ENCODE measurements around the gene NDUFS8. TPM values are rescaled to one million over a fixed set of nuclear protein-coding genes. Genes with fewer than 3 reads are reported as not detected.
A peak's percentile ranks its signal among the peaks of the same experiment; 100 is the strongest.

The NDUFS8 gene
- total and polyA plus RNA-seq, 2 of the 13 experiments (the other 11 are each of a cell fraction or from before 2014, with no cell fraction given): 96.7 to 158 TPM

DNA sequence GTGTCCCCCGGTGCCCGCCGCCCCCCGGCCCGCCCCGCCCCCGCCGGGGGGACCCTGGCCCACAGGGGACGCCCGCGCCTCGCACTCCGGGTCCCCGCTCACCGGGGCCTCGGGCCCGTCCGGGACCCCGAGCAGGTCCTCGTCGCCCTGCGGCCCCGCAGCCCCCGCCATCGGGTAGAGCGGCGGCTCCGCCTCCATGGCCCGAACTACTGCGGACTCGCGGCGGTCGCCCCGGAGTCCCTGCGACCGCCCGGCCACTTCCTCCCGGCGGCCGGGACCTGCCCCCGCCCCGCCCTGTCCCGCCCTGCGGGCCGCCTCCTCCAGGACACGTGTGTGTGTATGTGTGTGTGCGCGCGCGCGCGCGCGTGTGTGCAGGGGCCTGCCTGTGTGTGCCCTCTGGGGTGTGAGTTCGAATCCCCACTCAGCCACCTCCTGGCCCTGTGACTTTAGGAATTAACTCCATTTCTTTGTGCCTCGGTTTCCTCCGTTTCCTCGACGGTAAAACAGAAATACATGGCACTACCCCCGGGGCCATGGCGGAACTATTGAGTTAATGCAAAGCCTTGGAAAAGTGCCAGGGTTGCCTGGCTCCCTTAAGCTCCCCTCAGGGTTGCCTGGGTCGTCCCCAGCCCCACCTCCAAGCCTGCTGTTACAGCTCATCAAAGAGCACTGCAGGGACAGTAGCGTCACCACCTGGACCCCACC, 26.5 kb upstream of the NDUFS8 start, which contains the start of gene UNC93B1 (continued):
- TF ChIP-seq, protein P1, sequence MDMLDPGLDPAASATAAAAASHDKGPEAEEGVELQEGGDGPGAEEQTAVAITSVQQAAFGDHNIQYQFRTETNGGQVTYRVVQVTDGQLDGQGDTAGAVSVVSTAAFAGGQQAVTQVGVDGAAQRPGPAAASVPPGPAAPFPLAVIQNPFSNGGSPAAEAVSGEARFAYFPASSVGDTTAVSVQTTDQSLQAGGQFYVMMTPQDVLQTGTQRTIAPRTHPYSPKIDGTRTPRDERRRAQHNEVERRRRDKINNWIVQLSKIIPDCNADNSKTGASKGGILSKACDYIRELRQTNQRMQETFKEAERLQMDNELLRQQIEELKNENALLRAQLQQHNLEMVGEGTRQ (IDR thresholded peaks at IDR 0.05; ENCODE audit: low read depth, low read length): no peak
- TF ChIP-seq, protein P1 (CRISPR knock-in tag; IDR thresholded peaks at IDR 0.05; ENCODE audit: borderline replicate concordance): no peak
- TF ChIP-seq ZNF468 (CRISPR knock-in tag; IDR thresholded peaks at IDR 0.05): no peak
- TF ChIP-seq KLF11 (CRISPR knock-in tag; IDR thresholded peaks at IDR 0.05): no peak
- TF ChIP-seq SRY (CRISPR knock-in tag; IDR thresholded peaks at IDR 0.05): no peak
- TF ChIP-seq, protein P2, sequence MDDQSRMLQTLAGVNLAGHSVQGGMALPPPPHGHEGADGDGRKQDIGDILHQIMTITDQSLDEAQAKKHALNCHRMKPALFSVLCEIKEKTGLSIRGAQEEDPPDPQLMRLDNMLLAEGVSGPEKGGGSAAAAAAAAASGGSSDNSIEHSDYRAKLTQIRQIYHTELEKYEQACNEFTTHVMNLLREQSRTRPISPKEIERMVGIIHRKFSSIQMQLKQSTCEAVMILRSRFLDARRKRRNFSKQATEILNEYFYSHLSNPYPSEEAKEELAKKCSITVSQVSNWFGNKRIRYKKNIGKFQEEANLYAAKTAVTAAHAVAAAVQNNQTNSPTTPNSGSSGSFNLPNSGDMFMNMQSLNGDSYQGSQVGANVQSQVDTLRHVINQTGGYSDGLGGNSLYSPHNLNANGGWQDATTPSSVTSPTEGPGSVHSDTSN (CRISPR knock-in tag; IDR thresholded peaks at IDR 0.05; ENCODE audit: borderline replicate concordance): no peak
- TF ChIP-seq, protein P3, sequence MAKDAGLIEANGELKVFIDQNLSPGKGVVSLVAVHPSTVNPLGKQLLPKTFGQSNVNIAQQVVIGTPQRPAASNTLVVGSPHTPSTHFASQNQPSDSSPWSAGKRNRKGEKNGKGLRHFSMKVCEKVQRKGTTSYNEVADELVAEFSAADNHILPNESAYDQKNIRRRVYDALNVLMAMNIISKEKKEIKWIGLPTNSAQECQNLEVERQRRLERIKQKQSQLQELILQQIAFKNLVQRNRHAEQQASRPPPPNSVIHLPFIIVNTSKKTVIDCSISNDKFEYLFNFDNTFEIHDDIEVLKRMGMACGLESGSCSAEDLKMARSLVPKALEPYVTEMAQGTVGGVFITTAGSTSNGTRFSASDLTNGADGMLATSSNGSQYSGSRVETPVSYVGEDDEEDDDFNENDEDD (CRISPR knock-in tag; IDR thresholded peaks at IDR 0.05; ENCODE audit: borderline replicate concordance): peak; percentile 64; the same call in 1 of the 2 replicates
- TF ChIP-seq EED (CRISPR knock-in tag; IDR thresholded peaks at IDR 0.05): no peak
- TF ChIP-seq, protein P4, sequence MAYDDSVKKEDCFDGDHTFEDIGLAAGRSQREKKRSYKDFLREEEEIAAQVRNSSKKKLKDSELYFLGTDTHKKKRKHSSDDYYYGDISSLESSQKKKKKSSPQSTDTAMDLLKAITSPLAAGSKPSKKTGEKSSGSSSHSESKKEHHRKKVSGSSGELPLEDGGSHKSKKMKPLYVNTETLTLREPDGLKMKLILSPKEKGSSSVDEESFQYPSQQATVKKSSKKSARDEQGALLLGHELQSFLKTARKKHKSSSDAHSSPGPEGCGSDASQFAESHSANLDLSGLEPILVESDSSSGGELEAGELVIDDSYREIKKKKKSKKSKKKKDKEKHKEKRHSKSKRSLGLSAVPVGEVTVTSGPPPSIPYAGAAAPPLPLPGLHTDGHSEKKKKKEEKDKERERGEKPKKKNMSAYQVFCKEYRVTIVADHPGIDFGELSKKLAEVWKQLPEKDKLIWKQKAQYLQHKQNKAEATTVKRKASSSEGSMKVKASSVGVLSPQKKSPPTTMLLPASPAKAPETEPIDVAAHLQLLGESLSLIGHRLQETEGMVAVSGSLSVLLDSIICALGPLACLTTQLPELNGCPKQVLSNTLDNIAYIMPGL (CRISPR knock-in tag; IDR thresholded peaks at IDR 0.05; ENCODE audit: borderline replicate concordance in 1 of 2, low read depth in 1 of 2): peak in 1 of 2 experiments; percentile 60; a peak in 2 of 4 replicates
- TF ChIP-seq ARNTL (CRISPR knock-in tag; IDR thresholded peaks at IDR 0.05): peak; percentile 96
- 0 out of 2 replicates have a peak, but pooled peaks have one; percentile 44 for TF ChIP-seq ZNF709 (CRISPR knock-in tag; IDR thresholded peaks at IDR 0.05)
- TF ChIP-seq DNMT1 (CRISPR knock-in tag; IDR thresholded peaks at IDR 0.05): no peak
- no peak for TF ChIP-seq ZZZ3 (CRISPR knock-in tag; IDR thresholded peaks at IDR 0.05; ENCODE audit: borderline replicate concordance)
- TF ChIP-seq PITX1 (CRISPR knock-in tag; IDR thresholded peaks at IDR 0.05): 0 out of 2 replicates have a peak, but pooled peaks have one; percentile 26
- TF ChIP-seq ZFY (CRISPR knock-in tag; IDR thresholded peaks at IDR 0.05): peak; percentile 64
- TF ChIP-seq, protein P5, sequence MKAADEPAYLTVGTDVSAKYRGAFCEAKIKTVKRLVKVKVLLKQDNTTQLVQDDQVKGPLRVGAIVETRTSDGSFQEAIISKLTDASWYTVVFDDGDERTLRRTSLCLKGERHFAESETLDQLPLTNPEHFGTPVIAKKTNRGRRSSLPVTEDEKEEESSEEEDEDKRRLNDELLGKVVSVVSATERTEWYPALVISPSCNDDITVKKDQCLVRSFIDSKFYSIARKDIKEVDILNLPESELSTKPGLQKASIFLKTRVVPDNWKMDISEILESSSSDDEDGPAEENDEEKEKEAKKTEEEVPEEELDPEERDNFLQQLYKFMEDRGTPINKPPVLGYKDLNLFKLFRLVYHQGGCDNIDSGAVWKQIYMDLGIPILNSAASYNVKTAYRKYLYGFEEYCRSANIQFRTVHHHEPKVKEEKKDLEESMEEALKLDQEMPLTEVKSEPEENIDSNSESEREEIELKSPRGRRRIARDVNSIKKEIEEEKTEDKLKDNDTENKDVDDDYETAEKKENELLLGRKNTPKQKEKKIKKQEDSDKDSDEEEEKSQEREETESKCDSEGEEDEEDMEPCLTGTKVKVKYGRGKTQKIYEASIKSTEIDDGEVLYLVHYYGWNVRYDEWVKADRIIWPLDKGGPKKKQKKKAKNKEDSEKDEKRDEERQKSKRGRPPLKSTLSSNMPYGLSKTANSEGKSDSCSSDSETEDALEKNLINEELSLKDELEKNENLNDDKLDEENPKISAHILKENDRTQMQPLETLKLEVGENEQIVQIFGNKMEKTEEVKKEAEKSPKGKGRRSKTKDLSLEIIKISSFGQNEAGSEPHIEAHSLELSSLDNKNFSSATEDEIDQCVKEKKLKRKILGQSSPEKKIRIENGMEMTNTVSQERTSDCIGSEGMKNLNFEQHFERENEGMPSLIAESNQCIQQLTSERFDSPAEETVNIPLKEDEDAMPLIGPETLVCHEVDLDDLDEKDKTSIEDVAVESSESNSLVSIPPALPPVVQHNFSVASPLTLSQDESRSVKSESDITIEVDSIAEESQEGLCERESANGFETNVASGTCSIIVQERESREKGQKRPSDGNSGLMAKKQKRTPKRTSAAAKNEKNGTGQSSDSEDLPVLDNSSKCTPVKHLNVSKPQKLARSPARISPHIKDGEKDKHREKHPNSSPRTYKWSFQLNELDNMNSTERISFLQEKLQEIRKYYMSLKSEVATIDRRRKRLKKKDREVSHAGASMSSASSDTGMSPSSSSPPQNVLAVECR (CRISPR knock-in tag; IDR thresholded peaks at IDR 0.05; ENCODE audit: borderline replicate concordance): peak; percentile 54; the same call in 1 of the 2 replicates
- TF ChIP-seq ZNF235 (CRISPR knock-in tag; IDR thresholded peaks at IDR 0.05; ENCODE audit: borderline replicate concordance): no peak
